Prostate gland (tissue), 2 donors: ENCODE data around the gene NHS.

ENCODE experiments used
- CTCF ChIP-seq, 4 experiments: fragments of 200-600 bp in 2 of 4; fragments of 450-650 bp in 2 of 4; sonication (generic) in 2 of 4; IDR thresholded peaks; 1 replicate in 3 of 4; 2 replicates in 1 of 4; pipeline ENCODE4 v1.5.1; 2016 to 2019; ENCODE audit warnings: antibody characterized with exemption in 4 of 4, mild to moderate bottlenecking in 2 of 4, moderate library complexity in 2 of 4
- POLR2AphosphoS5 ChIP-seq: sonication (generic); formaldehyde crosslinking; IDR thresholded peaks from one replicate; pipeline ENCODE4 v1.6.1; 2017; ENCODE audit warnings: antibody characterized with exemption

- no peak for TF ChIP-seq CTCF (IDR thresholded peaks at IDR 0.05)
- TF ChIP-seq POLR2AphosphoS5: no peak
These were observed 346.7 kb downstream of the NHS start for GRCh38 chrX:17721715-17722114.
